MV-4-11 (cell line): ENCODE results near the gene NGEF.

Source experiments
- DNase-seq: peaks from one replicate; lab custom pipeline; 2025; lab: John Stamatoyannopoulos, UW

The NGEF gene

GRCh38 chr2:232833830-232834229 lies 179.2 kb downstream of the NGEF start:
- DNase-seq = no peak

- no peak for DNase-seq
These were observed 181.6 kb downstream of the NGEF start for GRCh38 chr2:232831496-232831895.

- no peak for DNase-seq
These were observed 183.1 kb downstream of the NGEF start for GRCh38 chr2:232829988-232830387.
